ENCODE results near the gene ZSCAN25. TPM values are rescaled to one million over a fixed set of nuclear protein-coding genes. Genes with fewer than 3 reads are reported as not detected.

Gene ZSCAN25
- total RNA-seq, 1 experiment from 2014 or later, result 20.6 TPM

DNA sequence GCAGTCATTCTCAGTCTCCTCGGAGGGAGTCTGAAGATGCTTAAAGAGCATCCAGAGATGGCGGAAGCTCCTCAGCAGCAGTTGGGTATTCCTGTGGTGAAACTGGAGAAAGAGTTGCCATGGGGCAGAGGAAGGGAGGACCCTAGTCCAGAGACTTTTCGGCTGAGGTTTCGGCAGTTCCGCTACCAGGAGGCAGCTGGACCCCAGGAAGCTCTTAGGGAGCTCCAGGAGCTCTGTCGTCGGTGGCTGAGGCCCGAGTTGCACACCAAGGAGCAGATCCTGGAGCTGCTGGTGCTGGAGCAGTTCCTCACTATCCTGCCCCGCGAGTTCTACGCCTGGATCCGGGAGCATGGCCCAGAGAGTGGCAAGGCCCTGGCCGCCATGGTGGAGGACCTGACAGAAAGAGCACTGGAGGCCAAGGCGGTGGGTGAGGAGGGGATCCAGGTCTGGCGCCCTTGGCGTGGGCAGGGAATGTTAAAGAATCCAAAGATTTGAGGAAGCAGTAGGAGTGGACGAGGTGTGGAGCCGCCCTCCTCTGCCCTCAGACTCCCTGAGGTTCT is 2.9 kb downstream of the ZSCAN25 start:
- intact Hi-C loops (cut with micrococcal nuclease; ENCODE audit: unreplicated experiment), result no loop called here
- CTCF ChIA-PET, result no interaction called here
- peaks cover 57% of the 10 kb centered on the region for H3K36me3 ChIP-seq (ENCODE audit: insufficient read depth, low read length, poor library complexity, severe bottlenecking)
- BruUV-seq (replicated peaks), result no TSS peak
- H3K27ac ChIP-seq (ENCODE audit: low read depth, low read length, poor library complexity, severe bottlenecking), result no peak overlapping the region
- no peak overlapping the region for H3K4me3 ChIP-seq (ENCODE audit: low read depth, low read length, poor library complexity, severe bottlenecking)
- H3K27me3 ChIP-seq (replicated peaks; ENCODE audit: insufficient read depth, low read depth, low read length, poor library complexity), result no peaks in the 10 kb centered on the region
- H3K4me1 ChIP-seq (ENCODE audit: insufficient read depth, low read length, poor library complexity, severe bottlenecking), result peaks cover 5% of the 10 kb centered on the region
- no peak for DNase-seq (ENCODE audit: low spot score)
- POLR2A ChIA-PET (ENCODE audit: low non-redundant PET), result no interaction called here
- H3K9me3 ChIP-seq (ENCODE audit: low read depth, low read length, poor library complexity, severe bottlenecking), result no peaks in the 10 kb centered on the region
- TF ChIP-seq, protein P1, sequence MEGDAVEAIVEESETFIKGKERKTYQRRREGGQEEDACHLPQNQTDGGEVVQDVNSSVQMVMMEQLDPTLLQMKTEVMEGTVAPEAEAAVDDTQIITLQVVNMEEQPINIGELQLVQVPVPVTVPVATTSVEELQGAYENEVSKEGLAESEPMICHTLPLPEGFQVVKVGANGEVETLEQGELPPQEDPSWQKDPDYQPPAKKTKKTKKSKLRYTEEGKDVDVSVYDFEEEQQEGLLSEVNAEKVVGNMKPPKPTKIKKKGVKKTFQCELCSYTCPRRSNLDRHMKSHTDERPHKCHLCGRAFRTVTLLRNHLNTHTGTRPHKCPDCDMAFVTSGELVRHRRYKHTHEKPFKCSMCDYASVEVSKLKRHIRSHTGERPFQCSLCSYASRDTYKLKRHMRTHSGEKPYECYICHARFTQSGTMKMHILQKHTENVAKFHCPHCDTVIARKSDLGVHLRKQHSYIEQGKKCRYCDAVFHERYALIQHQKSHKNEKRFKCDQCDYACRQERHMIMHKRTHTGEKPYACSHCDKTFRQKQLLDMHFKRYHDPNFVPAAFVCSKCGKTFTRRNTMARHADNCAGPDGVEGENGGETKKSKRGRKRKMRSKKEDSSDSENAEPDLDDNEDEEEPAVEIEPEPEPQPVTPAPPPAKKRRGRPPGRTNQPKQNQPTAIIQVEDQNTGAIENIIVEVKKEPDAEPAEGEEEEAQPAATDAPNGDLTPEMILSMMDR (conservative IDR thresholded peaks at IDR 0.05; ENCODE audit: low read depth, low read length), result no peak
- no peak for TF ChIP-seq EZH2 (IDR thresholded peaks at IDR 0.05; ENCODE audit: borderline replicate concordance, low read depth, low read length, poor library complexity, severe bottlenecking)

DNA sequence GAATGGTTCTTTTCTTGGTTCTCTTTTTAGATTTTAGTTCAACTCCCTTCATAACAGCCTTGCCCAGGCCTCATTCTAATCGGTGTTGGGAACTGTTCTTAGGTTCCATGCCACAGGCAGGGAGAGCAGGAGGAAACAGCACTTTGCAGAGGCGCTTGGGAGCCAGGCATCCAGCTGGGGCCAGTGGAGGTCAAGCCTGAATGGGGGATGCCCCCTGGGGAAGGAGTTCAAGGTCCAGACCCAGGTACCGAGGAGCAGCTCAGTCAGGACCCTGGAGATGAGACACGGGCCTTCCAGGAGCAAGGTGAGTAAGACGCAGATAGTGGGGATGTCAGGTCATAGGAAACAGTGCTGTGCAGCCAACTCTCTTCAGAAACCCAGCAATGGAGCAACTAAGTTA is 4.5 kb downstream of the ZSCAN25 start:
- Histone ChIP-seq H3K4me1 (ENCODE audit: insufficient read depth, low read length, poor library complexity, severe bottlenecking) (peaks cover 5% of the 10 kb centered on the region), H3K36me3 (ENCODE audit: insufficient read depth, low read length, poor library complexity, severe bottlenecking) (peaks cover 72% of the 10 kb centered on the region), H3K4me3 (ENCODE audit: low read depth, low read length, poor library complexity, severe bottlenecking) (no peak overlapping the region), H3K9me3 (ENCODE audit: low read depth, low read length, poor library complexity, severe bottlenecking) (no peaks in the 10 kb centered on the region), H3K27ac (ENCODE audit: low read depth, low read length, poor library complexity, severe bottlenecking) (no peak overlapping the region), H3K27me3 (replicated peaks; ENCODE audit: insufficient read depth, low read depth, low read length, poor library complexity) (no peaks in the 10 kb centered on the region)
- no peak for TF ChIP-seq EZH2 (IDR thresholded peaks at IDR 0.05; ENCODE audit: borderline replicate concordance, low read depth, low read length, poor library complexity, severe bottlenecking)
- TF ChIP-seq, protein P1 (conservative IDR thresholded peaks at IDR 0.05; ENCODE audit: low read depth, low read length), result no peak
- no TSS peak for BruUV-seq (replicated peaks)
- ChIA-PET CTCF (no interaction called here), POLR2A (ENCODE audit: low non-redundant PET) (no interaction called here)
- intact Hi-C loops (cut with micrococcal nuclease; ENCODE audit: unreplicated experiment), result no loop called here
- no peak for DNase-seq (ENCODE audit: low spot score)

DNA sequence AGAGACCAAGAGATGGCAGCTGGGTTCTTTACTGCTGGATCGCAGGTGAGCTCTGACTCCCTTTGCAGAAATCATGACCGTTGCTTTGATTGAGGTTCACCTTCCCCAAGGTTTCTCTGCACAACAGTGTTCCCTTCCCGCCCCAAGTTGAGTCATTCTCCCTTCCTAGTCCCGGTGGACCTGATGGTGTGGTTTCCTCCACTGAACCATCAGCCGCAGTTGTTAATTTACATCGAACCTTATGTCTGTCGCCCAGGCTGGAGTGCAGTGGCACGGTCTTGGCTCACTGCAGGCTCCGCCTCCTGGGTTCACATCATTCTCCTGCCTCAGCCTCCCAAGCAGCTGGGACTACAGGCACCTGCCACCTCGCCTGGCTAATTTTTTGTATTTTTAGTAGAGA is 5.8 kb downstream of the ZSCAN25 start:
- H3K36me3 ChIP-seq (ENCODE audit: insufficient read depth, low read length, poor library complexity, severe bottlenecking), result peaks cover 84% of the 10 kb centered on the region
- H3K27ac ChIP-seq (ENCODE audit: low read depth, low read length, poor library complexity, severe bottlenecking), result no peak overlapping the region
- POLR2A ChIA-PET (ENCODE audit: low non-redundant PET), result no interaction called here
- H3K27me3 ChIP-seq (replicated peaks; ENCODE audit: insufficient read depth, low read depth, low read length, poor library complexity), result no peaks in the 10 kb centered on the region
- CTCF ChIA-PET, result no interaction called here
- H3K9me3 ChIP-seq (ENCODE audit: low read depth, low read length, poor library complexity, severe bottlenecking), result no peaks in the 10 kb centered on the region
- intact Hi-C loops (cut with micrococcal nuclease; ENCODE audit: unreplicated experiment), result no loop called here
- no peak for DNase-seq (ENCODE audit: low spot score)
- TF ChIP-seq, protein P1 (conservative IDR thresholded peaks at IDR 0.05; ENCODE audit: low read depth, low read length), result no peak
- TF ChIP-seq EZH2 (IDR thresholded peaks at IDR 0.05; ENCODE audit: borderline replicate concordance, low read depth, low read length, poor library complexity, severe bottlenecking), result no peak
- H3K4me3 ChIP-seq (ENCODE audit: low read depth, low read length, poor library complexity, severe bottlenecking), result no peak overlapping the region
- no TSS peak for BruUV-seq (replicated peaks)
- peaks cover 3% of the 10 kb centered on the region for H3K4me1 ChIP-seq (ENCODE audit: insufficient read depth, low read length, poor library complexity, severe bottlenecking)
